BE2C (cell line): ENCODE measurements around the gene PIP4K2A.
"Not testable (repeated sequence)": the region's sequence is repeated elsewhere in the genome, so short reads cannot be mapped to it uniquely, and the experiment has no call there.

ENCODE experiments used
- DNase-seq: peaks from one replicate; pipeline ENCODE4 v3.0.0-alpha.2; 2020
- H3K27me3 ChIP-seq: fragments of 250-450 bp; sonication (Bioruptor Pico); 2 replicates; pipeline ENCODE4 v1.5.1; 2020; ENCODE audit warnings: mild to moderate bottlenecking
- H3K36me3 ChIP-seq: fragments of 250-450 bp; sonication (Bioruptor Pico); 2 replicates; pipeline ENCODE4 v1.5.1; 2020; ENCODE audit warnings: mild to moderate bottlenecking
- H3K4me1 ChIP-seq: fragments of 250-450 bp; sonication (Bioruptor Pico); 2 replicates; pipeline ENCODE4 v1.5.1; 2020
- H3K4me3 ChIP-seq: 2 replicates; pipeline ENCODE4 v1.5.1; 2011; ENCODE audit warnings: low read depth, low read length
- H3K9me3 ChIP-seq: fragments of 250-450 bp; sonication (Bioruptor Pico); 2 replicates; pipeline ENCODE4 v1.5.1; 2020
- TF ChIP-seq, protein P1 (sequence below): IDR thresholded peaks from 2 replicates; pipeline ENCODE4 v1.5.1; 2012; ENCODE audit warnings: mild to moderate bottlenecking, low read depth, low read length

The PIP4K2A gene

GRCh38 chr10:22505911-22506685 lies 208.3 kb downstream of the PIP4K2A start:
- no peaks in the 10 kb centered on the region for H3K27me3 ChIP-seq
- no peaks in the 10 kb centered on the region for H3K9me3 ChIP-seq
- H3K36me3 ChIP-seq, result no peaks in the 10 kb centered on the region
- peak; percentile 22 for DNase-seq
- H3K4me1 ChIP-seq, result peaks cover 3% of the 10 kb centered on the region
- H3K4me3 ChIP-seq, result no peak overlapping the region
- TF ChIP-seq, protein P1, sequence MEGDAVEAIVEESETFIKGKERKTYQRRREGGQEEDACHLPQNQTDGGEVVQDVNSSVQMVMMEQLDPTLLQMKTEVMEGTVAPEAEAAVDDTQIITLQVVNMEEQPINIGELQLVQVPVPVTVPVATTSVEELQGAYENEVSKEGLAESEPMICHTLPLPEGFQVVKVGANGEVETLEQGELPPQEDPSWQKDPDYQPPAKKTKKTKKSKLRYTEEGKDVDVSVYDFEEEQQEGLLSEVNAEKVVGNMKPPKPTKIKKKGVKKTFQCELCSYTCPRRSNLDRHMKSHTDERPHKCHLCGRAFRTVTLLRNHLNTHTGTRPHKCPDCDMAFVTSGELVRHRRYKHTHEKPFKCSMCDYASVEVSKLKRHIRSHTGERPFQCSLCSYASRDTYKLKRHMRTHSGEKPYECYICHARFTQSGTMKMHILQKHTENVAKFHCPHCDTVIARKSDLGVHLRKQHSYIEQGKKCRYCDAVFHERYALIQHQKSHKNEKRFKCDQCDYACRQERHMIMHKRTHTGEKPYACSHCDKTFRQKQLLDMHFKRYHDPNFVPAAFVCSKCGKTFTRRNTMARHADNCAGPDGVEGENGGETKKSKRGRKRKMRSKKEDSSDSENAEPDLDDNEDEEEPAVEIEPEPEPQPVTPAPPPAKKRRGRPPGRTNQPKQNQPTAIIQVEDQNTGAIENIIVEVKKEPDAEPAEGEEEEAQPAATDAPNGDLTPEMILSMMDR, result no peak

DNA sequence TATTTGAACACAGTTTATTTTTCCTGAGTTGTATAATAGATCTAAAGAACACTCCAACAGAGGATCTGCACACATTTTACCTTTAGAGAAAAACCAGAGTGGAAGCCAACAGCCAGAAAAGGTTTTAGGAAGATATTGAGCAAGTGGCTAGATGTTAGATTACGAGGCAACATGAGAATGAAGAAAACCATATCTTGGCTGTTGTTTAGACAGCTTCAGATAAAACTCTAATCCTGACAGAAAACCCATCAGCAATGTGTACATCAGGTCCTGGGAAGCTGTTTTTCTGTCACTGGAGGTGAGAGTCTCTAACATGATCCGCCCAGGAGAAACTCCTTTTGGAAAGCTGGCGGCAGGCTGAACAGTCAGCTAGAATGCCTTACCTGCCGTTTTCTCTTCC lies 209.6 kb downstream of the PIP4K2A start:
- TF ChIP-seq, protein P1, result no peak
- Histone ChIP-seq H3K36me3 (no peaks in the 10 kb centered on the region), H3K4me1 (peaks cover 7% of the 10 kb centered on the region), H3K4me3 (no peak overlapping the region), H3K9me3 (no peaks in the 10 kb centered on the region), H3K27me3 (no peaks in the 10 kb centered on the region)
- no peak for DNase-seq

DNA sequence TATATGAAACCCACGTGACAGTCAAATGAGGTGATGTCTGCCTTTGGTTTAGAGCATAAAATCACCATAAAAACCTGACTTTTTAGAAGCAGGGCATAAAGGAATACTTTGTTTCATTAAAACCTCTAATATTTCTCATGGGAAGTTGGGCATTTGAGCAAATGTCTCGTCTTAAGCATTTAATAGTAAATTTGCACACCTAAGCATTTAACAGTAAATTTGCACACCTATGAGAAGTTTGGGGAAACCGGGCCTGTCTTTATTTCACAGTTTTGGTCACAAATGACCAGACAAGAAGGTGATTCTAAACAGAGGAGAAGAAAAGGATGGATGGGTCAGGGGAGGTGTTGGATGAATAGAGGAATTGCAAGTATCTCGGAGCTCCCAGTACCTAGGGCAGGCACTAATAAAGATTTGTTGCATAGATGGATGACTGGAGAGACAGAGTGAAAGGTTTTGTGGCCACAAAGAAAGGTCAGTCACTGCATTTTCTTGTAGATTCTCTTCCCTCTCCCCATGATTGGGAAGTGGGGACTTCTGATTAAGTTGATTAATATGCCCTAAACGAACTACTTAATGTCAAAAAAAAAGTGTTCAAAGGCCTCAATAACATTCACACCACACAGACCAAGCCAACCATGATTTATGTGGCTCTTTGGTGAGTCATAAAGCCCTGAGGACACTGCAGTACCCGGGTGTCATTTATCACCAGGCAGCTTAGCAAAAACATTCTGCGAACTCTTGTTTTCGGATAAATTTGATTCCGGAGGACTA lies 210.9 kb downstream of the PIP4K2A start:
- peaks cover 7% of the 10 kb centered on the region for H3K4me1 ChIP-seq
- no peak overlapping the region for H3K4me3 ChIP-seq
- H3K9me3 ChIP-seq, result no peaks in the 10 kb centered on the region
- no peaks in the 10 kb centered on the region for H3K36me3 ChIP-seq
- TF ChIP-seq, protein P1, result no peak
- H3K27me3 ChIP-seq, result no peaks in the 10 kb centered on the region
- no peak for DNase-seq

DNA sequence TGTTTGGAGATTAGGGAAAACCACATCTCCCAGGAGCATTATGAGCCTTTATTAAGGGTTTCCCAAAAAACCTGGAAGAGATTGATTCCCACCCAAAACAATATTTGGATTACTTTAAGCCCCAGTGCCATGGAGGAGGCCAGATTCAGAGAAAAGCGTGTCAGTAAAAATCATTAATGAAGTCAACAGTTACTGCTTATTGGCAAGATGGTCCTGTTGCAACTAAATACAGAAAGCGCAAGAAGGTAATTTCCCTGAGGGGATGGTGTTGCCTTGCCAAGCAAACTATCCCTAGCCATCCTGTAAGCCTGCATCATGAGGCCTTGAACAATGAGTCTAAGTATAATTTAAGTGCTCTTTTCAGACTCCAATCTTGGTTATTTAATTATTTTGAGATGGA lies 212.5 kb downstream of the PIP4K2A start:
- peaks cover 7% of the 10 kb centered on the region for H3K4me1 ChIP-seq
- no peaks in the 10 kb centered on the region for H3K36me3 ChIP-seq
- H3K27me3 ChIP-seq, result no peaks in the 10 kb centered on the region
- H3K9me3 ChIP-seq, result no peaks in the 10 kb centered on the region
- no peak overlapping the region for H3K4me3 ChIP-seq
- DNase-seq, result no peak
- TF ChIP-seq, protein P1, result no peak

DNA sequence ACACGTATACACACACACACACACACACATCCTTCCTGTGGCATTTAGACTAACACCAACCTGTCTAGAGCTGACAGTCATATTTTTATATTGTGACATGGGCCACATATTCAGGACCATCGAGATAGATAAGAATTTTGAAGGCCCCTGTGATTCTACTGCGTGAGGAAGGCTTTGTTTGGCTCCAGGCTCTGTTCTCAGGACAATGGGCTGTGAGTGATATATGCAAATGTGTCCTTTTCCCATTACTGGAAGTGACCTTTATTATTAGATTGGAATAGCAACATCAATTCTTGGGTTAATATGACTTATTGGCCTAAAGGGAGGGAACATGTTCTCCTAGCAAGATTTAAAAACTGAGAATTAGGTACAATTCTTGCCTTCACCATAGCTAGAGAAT lies 213.0 kb downstream of the PIP4K2A start:
- no peak for DNase-seq
- H3K36me3 ChIP-seq, result no peaks in the 10 kb centered on the region
- H3K4me1 ChIP-seq, result peaks cover 7% of the 10 kb centered on the region
- H3K9me3 ChIP-seq, result no peaks in the 10 kb centered on the region
- H3K4me3 ChIP-seq, result no peak overlapping the region
- TF ChIP-seq, protein P1, result no peak
- H3K27me3 ChIP-seq, result no peaks in the 10 kb centered on the region

GRCh38 chr10:22500656-22501340 lies 213.6 kb downstream of the PIP4K2A start:
- no peaks in the 10 kb centered on the region for H3K27me3 ChIP-seq
- no peak for DNase-seq
- no peaks in the 10 kb centered on the region for H3K9me3 ChIP-seq
- H3K4me3 ChIP-seq, result no peak overlapping the region
- H3K36me3 ChIP-seq, result no peaks in the 10 kb centered on the region
- H3K4me1 ChIP-seq, result peaks cover 7% of the 10 kb centered on the region
- TF ChIP-seq, protein P1, result no peak

GRCh38 chr10:22499973-22500372 lies 214.4 kb downstream of the PIP4K2A start:
- not testable (repeated sequence) for DNase-seq, H3K4me1 ChIP-seq, H3K36me3 ChIP-seq, H3K9me3 ChIP-seq, H3K4me3 ChIP-seq, H3K27me3 ChIP-seq
